HepG2 (cell line): ENCODE measurements around the gene KCTD14. TPM values are rescaled to one million over a fixed set of nuclear protein-coding genes. Genes with fewer than 3 reads are reported as not detected.

Source experiments
- BCL3 ChIP-seq: sonication (generic); formaldehyde crosslinking; IDR thresholded peaks from 2 replicates; pipeline ENCODE4 v1.5.1; 2020; ENCODE audit warnings: mild to moderate bottlenecking, missing genetic modification reagents, moderate library complexity
- E2F5 ChIP-seq: sonication (generic); formaldehyde crosslinking; conservative IDR thresholded peaks from 2 replicates; pipeline ENCODE4 v1.4.0; 2020; ENCODE audit warnings: missing genetic modification reagents
- ELF3 ChIP-seq: IDR thresholded peaks from 2 replicates; pipeline ENCODE4 v1.6.1; 2016; ENCODE audit warnings: missing genetic modification reagents, missing compliant biosample characterization
- FOXM1 ChIP-seq: sonication (generic); formaldehyde crosslinking; IDR thresholded peaks from 2 replicates; pipeline ENCODE4 v1.5.0; 2020; ENCODE audit warnings: missing genetic modification reagents
- HHEX ChIP-seq: IDR thresholded peaks from 2 replicates; pipeline ENCODE4 v1.6.1; 2016; ENCODE audit warnings: control low read depth
- HNRNPUL1 ChIP-seq: fragments of 200-400 bp; formaldehyde crosslinking; IDR thresholded peaks from 2 replicates; pipeline ENCODE4 v1.6.1; 2017; ENCODE audit warnings: low read depth, mild to moderate bottlenecking, low read length, moderate library complexity
- HOXA3 ChIP-seq: sonication (generic); formaldehyde crosslinking; IDR thresholded peaks from 2 replicates; pipeline ENCODE4 v1.5.0; 2020; ENCODE audit warnings: missing genetic modification reagents
- JARID2 ChIP-seq: sonication (generic); formaldehyde crosslinking; IDR thresholded peaks from 2 replicates; pipeline ENCODE4 v1.8.1; 2023; ENCODE audit warnings: missing genetic modification reagents, inconsistent platforms; ENCODE audit not compliant: insufficient replicate concordance
- KAT7 ChIP-seq: IDR thresholded peaks from 2 replicates; pipeline ENCODE4 v1.6.1; 2018; ENCODE audit warnings: borderline replicate concordance, missing compliant biosample characterization
- KDM6A ChIP-seq: IDR thresholded peaks from 2 replicates; pipeline ENCODE4 v1.6.1; 2016; ENCODE audit warnings: low read depth
- KLF16 ChIP-seq, 2 experiments: sonication (generic) in 1 of 2; formaldehyde crosslinking in 1 of 2; IDR thresholded peaks; 2 replicates each; pipeline versions ENCODE4 v1.6.1 to v1.8.0; 2016 to 2023; ENCODE audit warnings: missing genetic modification reagents in 2 of 2, missing compliant biosample characterization in 1 of 2
- KLF6 ChIP-seq: IDR thresholded peaks from 2 replicates; pipeline ENCODE4 v1.8.0; 2016; ENCODE audit warnings: missing biosample characterization, missing genetic modification reagents
- MTERF4 ChIP-seq: sonication (generic); formaldehyde crosslinking; IDR thresholded peaks from 2 replicates; pipeline ENCODE4 v1.8.0; 2023; ENCODE audit warnings: mild to moderate bottlenecking, missing genetic modification reagents
- NBN ChIP-seq: fragments of 450-650 bp; conservative IDR thresholded peaks from 2 replicates; pipeline ENCODE4 v1.6.1; 2017
- NR2C2 ChIP-seq: sonication (generic); formaldehyde crosslinking; IDR thresholded peaks from 2 replicates; pipeline ENCODE4 v1.4.0; 2020; ENCODE audit warnings: missing genetic modification reagents, mild to moderate bottlenecking, moderate library complexity, borderline replicate concordance
- NR3C1 ChIP-seq: sonication (generic); formaldehyde crosslinking; IDR thresholded peaks from 2 replicates; pipeline ENCODE4 v1.4.0; 2020; ENCODE audit warnings: missing genetic modification reagents
- POGK ChIP-seq: sonication (generic); formaldehyde crosslinking; conservative IDR thresholded peaks from 2 replicates; pipeline ENCODE4 v1.8.0; 2022; ENCODE audit warnings: mild to moderate bottlenecking, moderate library complexity, missing genetic modification reagents
- RXRA ChIP-seq: sonication (generic); formaldehyde crosslinking; IDR thresholded peaks from 2 replicates; pipeline ENCODE4 v1.5.1; 2020; ENCODE audit warnings: missing genetic modification reagents
- TRIM24 ChIP-seq: sonication (generic); formaldehyde crosslinking; IDR thresholded peaks from 2 replicates; pipeline ENCODE4 v1.8.0; 2022; ENCODE audit warnings: mild to moderate bottlenecking, missing genetic modification reagents
- TSC22D2 ChIP-seq: sonication (generic); formaldehyde crosslinking; IDR thresholded peaks from 2 replicates; pipeline ENCODE4 v1.5.1; 2020; ENCODE audit warnings: missing genetic modification reagents, mild to moderate bottlenecking, borderline replicate concordance
- ZBTB8A ChIP-seq: sonication (generic); formaldehyde crosslinking; IDR thresholded peaks from 2 replicates; pipeline ENCODE4 v1.4.0; 2020; ENCODE audit warnings: mild to moderate bottlenecking, low read depth, missing genetic modification reagents, borderline replicate concordance
- ZHX1 ChIP-seq: sonication (generic); formaldehyde crosslinking; IDR thresholded peaks from 2 replicates; pipeline ENCODE4 v1.8.1; 2022; ENCODE audit warnings: low read depth, mild to moderate bottlenecking, missing genetic modification reagents
- ZNF530 ChIP-seq: sonication (generic); formaldehyde crosslinking; IDR thresholded peaks from 2 replicates; pipeline ENCODE4 v1.5.0; 2020; ENCODE audit warnings: low read depth, mild to moderate bottlenecking, missing genetic modification reagents
- ZNF720 ChIP-seq: sonication (generic); formaldehyde crosslinking; IDR thresholded peaks from 2 replicates; pipeline ENCODE4 v1.4.0; 2020; ENCODE audit warnings: missing genetic modification reagents
- ZNF780A ChIP-seq: sonication (generic); formaldehyde crosslinking; IDR thresholded peaks from 2 replicates; pipeline ENCODE4 v1.8.0; 2022; ENCODE audit warnings: mild to moderate bottlenecking, missing genetic modification reagents, moderate library complexity
- polyA plus RNA-seq, 8 experiments: library from polyadenylated mRNA; depleted of rRNA in 3 of 8; stranded (reverse) in 7 of 8; unstranded in 1 of 8; fragments of >200 nt; fragmentation: Illumina TruSeq in 4 of 8; extraction: Trizol in 4 of 8; gene quantifications; 2 replicates each; pipeline versions ENCODE4 v1.2.1 to v1.2.3, GENCODE V29; 2011 to 2016; ENCODE audit warnings: low read depth in 4 of 8, missing spikeins in 1 of 8, mixed read lengths in 1 of 8; ENCODE audit not compliant: insufficient read depth in 1 of 8
- total RNA-seq, 5 experiments: library from RNA; depleted of rRNA; stranded (reverse); fragments of >200 nt; fragmentation: Illumina TruSeq; extraction: Trizol; gene quantifications; 2 replicates each; pipeline ENCODE4 v1.2.3, GENCODE V29; 2016; ENCODE audit warnings: low read depth in 1 of 5

Gene KCTD14
- total and polyA plus RNA-seq, 2 of the 13 experiments (the other 11 are each of a cell fraction or from before 2014, with no cell fraction given), result 10.3 to 15.6 TPM

- TF ChIP-seq E2F5 (CRISPR knock-in tag), result no peak
- TF ChIP-seq HNRNPUL1, result no peak
- TF ChIP-seq BCL3 (CRISPR knock-in tag), result no peak
- no peak for TF ChIP-seq KDM6A (CRISPR knock-in tag)
- TF ChIP-seq ELF3 (CRISPR knock-in tag), result peak; percentile 42; the same call in 1 of the 2 replicates
- TF ChIP-seq KLF16 (CRISPR knock-in tag; IDR thresholded peaks at IDR 0.05), result 0 out of 4 replicates have a peak, but pooled peaks of 1 of the 2 experiments have one; percentile 25
- no peak for TF ChIP-seq JARID2
- no peak for TF ChIP-seq ZNF780A
- TF ChIP-seq TRIM24 (CRISPR knock-in tag), result no peak
- TF ChIP-seq KAT7 (CRISPR knock-in tag), result no peak
- no peak for TF ChIP-seq HHEX (CRISPR knock-in tag)
- no peak for TF ChIP-seq NR3C1 (CRISPR knock-in tag)
- TF ChIP-seq HOXA3, result no peak
- TF ChIP-seq MTERF4 (CRISPR knock-in tag), result no peak
- no peak for TF ChIP-seq POGK (CRISPR knock-in tag)
- no peak for TF ChIP-seq ZHX1 (CRISPR knock-in tag)
- no peak for TF ChIP-seq NBN
- no peak for TF ChIP-seq KLF6 (CRISPR knock-in tag)
- TF ChIP-seq ZNF530 (CRISPR knock-in tag), result no peak
- no peak for TF ChIP-seq FOXM1 (CRISPR knock-in tag)
- no peak for TF ChIP-seq TSC22D2 (CRISPR knock-in tag)
- no peak for TF ChIP-seq NR2C2 (CRISPR knock-in tag)
- TF ChIP-seq RXRA (CRISPR knock-in tag), result 0 out of 2 replicates have a peak, but pooled peaks have one; percentile 11
- no peak for TF ChIP-seq ZNF720
- no peak for TF ChIP-seq ZBTB8A (CRISPR knock-in tag)
These were observed 14.0 kb upstream of the KCTD14 start (continued) for GRCh38 chr11:78037056-78037455.
